ENCODE measurements around the gene MAPK8.

MAPK8 gene

DNA sequence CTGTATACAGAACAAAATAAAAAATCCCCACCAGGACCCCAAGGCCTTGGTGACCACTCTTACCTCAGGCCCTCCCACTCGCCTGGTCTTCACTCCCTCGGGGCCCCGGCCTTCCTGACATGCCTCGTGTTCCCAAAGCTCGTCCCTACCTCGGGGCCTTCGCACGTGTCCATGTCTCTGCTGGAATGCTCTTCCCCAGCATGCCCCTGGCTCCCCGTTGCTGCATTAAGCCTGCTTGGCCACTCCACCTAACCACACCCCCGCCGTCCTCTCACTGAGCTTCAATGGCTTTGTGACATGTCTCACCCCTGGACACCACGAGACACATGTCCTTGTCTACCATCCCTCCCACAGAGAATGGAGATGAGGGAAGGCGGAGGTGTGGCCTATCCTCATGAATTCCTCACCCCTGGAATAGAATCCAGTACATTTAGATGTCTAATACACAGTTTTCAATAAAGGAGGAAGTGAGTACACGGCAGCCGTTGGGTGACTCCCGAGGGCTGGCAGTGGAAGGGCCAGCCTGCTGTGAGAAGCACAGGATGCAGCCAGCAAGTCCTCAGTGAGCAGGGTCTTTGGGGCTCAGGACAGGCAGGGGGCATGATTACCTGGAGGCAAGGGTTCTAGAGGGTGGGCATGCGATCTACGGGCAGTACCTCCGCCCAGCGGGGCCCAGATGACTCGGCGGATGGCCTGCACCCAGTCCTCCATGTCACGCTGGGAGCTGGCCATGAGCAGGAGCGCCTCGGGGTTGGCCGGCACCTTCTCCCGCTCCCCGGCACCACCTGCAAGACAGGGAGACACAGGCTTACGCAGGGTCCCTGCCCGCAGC lies 172.7 kb downstream of the MAPK8 start:
- Histone ChIP-seq H3K36me3 (ENCODE audit: control insufficient read depth, insufficient read depth, low read length) (no peaks in the 10 kb centered on the region), H3K27me3 (ENCODE audit: control insufficient read depth, insufficient read depth, low read length) (no peaks in the 10 kb centered on the region), H3K27ac (ENCODE audit: low read depth, low read length) (no peak overlapping the region), H3K9me3 (ENCODE audit: control insufficient read depth, insufficient read depth, low read length) (no peaks in the 10 kb centered on the region), H3K9ac (ENCODE audit: low read depth, low read length) (no peak overlapping the region), H3K4me1 (ENCODE audit: control insufficient read depth, insufficient read depth, low read length) (peaks cover 27% of the 10 kb centered on the region), H3K4me3 (ENCODE audit: low read depth, low read length) (no peak overlapping the region)

DNA sequence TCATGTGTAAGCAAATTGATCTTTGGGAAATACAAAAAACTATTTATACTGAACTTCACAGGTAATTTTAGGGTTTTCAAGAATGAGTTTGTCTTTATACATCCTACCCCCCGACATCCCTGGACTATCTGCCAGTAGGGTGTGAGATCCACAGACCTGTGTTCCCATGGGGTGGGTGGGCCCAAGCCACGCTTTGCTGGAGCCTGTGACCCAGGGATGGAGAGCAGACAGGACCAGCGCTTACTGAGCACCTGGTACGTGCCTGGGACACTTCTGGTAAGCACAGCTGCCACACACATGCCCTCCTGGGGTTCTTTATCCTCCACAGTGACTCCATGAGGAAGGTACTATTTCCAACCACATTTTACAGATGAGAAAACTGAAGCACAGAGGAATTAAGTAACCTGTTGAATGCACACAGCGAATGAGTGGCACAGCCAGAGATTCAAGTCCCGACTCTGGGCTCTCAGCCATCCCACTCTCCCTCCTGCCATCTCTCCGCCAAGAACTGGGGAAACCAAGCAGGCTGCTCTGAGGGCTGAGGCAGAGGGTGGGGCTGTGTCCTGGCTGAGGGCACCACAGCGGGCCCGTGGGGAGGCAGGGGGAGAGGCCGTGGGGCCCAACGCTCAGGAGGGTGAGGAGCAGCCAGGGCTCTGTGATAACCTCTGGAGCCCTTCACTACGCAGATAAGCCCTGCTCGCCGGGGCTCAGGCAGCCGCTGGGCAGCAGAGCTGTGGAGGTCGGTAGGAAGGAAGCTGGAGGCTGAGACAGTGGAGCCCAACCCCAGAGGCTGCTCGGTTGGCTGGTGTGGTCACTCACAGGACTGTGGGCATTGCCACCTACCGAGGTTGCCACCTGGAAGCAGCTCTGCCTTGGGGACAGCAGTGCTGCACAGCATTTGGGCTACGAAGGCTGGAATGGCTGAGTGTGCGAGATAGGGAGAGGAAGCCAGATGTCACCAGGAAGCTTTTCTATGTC lies 174.2 kb downstream of the MAPK8 start:
- Histone ChIP-seq H3K9me3 (ENCODE audit: control insufficient read depth, insufficient read depth, low read length) (no peaks in the 10 kb centered on the region), H3K36me3 (ENCODE audit: control insufficient read depth, insufficient read depth, low read length) (no peaks in the 10 kb centered on the region), H3K4me1 (ENCODE audit: control insufficient read depth, insufficient read depth, low read length) (peaks cover 37% of the 10 kb centered on the region), H3K9ac (ENCODE audit: low read depth, low read length) (no peak overlapping the region), H3K27ac (ENCODE audit: low read depth, low read length) (no peak overlapping the region), H3K27me3 (ENCODE audit: control insufficient read depth, insufficient read depth, low read length) (no peaks in the 10 kb centered on the region), H3K4me3 (ENCODE audit: low read depth, low read length) (no peak overlapping the region)

DNA sequence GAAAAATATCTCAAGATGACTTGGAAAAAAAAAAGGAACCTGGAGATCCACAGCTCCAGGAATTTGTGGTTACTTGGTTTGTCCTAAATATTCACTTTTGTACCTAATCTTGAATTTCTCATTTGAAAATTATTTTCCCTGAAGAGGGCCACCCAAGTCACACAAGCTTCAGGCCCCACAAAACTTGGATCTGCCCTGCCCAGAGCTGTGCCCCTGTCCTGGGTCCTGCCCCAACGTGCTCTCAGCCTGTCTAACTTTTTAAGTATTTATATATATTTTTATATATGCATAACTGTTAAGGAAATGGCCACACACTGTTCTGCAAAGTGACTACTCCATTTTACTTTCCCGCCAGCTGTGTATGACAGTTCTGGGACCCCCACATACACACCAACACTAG lies 174.9 kb downstream of the MAPK8 start:
- H3K9ac ChIP-seq (ENCODE audit: low read depth, low read length), result no peak overlapping the region

DNA sequence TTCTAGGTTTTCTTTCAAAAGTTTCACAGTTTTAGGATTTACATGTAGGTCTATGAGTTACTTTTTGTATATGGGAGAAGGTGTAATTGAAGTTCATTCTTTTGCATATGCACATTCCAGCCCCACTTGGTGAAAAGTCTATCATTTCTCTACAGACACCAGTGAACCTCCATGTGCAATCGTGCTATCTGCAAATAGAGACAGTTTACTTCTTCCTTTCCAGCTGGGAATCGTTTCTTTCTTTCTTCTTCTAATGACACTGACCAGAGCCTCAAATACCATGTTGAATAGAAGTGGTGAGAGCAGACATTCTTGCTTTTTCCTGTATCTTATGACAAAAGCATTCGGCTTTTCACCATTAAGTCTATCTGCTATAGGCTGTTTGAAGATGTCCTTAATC lies 175.7 kb downstream of the MAPK8 start:
- no peak overlapping the region for H3K27ac ChIP-seq (ENCODE audit: low read depth, low read length)
- peaks cover 25% of the 10 kb centered on the region for H3K4me1 ChIP-seq (ENCODE audit: control insufficient read depth, insufficient read depth, low read length)
- no peak overlapping the region for H3K4me3 ChIP-seq (ENCODE audit: low read depth, low read length)
- no peak overlapping the region for H3K9ac ChIP-seq (ENCODE audit: low read depth, low read length)
- H3K9me3 ChIP-seq (ENCODE audit: control insufficient read depth, insufficient read depth, low read length), result no peaks in the 10 kb centered on the region
- no peaks in the 10 kb centered on the region for H3K27me3 ChIP-seq (ENCODE audit: control insufficient read depth, insufficient read depth, low read length)
- H3K36me3 ChIP-seq (ENCODE audit: control insufficient read depth, insufficient read depth, low read length), result no peaks in the 10 kb centered on the region

More for the DNA sequence above, 174.9 kb downstream of the MAPK8 start:
- Histone ChIP-seq H3K4me3 (ENCODE audit: low read depth, low read length) (no peak overlapping the region), H3K9me3 (ENCODE audit: control insufficient read depth, insufficient read depth, low read length) (no peaks in the 10 kb centered on the region), H3K36me3 (ENCODE audit: control insufficient read depth, insufficient read depth, low read length) (no peaks in the 10 kb centered on the region), H3K27ac (ENCODE audit: low read depth, low read length) (no peak overlapping the region), H3K27me3 (ENCODE audit: control insufficient read depth, insufficient read depth, low read length) (no peaks in the 10 kb centered on the region), H3K4me1 (ENCODE audit: control insufficient read depth, insufficient read depth, low read length) (peaks cover 32% of the 10 kb centered on the region)

DNA sequence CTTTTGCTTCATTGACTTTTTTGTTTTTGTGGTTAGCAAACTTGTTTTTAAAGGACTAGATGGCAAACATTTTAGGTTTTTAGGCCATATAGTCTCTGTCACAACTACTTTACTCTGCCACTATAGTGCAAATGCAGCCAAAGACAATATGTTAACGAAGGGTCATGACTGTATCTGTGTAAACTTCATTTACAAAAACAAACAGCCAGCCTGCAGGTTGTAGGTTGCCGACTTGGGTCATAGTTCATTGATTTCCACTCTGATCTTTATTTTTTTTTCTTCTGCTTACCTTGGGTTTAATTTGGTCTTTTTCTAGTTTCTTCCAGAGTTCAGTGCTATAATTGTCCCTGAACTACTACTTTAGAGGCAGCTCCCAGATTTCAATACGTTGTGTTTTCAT lies 178.4 kb downstream of the MAPK8 start:
- no peak overlapping the region for H3K9ac ChIP-seq (ENCODE audit: low read depth, low read length)
- H3K27ac ChIP-seq (ENCODE audit: low read depth, low read length), result no peak overlapping the region
- no peaks in the 10 kb centered on the region for H3K9me3 ChIP-seq (ENCODE audit: control insufficient read depth, insufficient read depth, low read length)
- no peaks in the 10 kb centered on the region for H3K27me3 ChIP-seq (ENCODE audit: control insufficient read depth, insufficient read depth, low read length)
- no peak overlapping the region for H3K4me3 ChIP-seq (ENCODE audit: low read depth, low read length)
- H3K36me3 ChIP-seq (ENCODE audit: control insufficient read depth, insufficient read depth, low read length), result no peaks in the 10 kb centered on the region
- peaks cover 21% of the 10 kb centered on the region; the same call in 1 of the 2 replicates for H3K4me1 ChIP-seq (ENCODE audit: control insufficient read depth, insufficient read depth, low read length)

DNA sequence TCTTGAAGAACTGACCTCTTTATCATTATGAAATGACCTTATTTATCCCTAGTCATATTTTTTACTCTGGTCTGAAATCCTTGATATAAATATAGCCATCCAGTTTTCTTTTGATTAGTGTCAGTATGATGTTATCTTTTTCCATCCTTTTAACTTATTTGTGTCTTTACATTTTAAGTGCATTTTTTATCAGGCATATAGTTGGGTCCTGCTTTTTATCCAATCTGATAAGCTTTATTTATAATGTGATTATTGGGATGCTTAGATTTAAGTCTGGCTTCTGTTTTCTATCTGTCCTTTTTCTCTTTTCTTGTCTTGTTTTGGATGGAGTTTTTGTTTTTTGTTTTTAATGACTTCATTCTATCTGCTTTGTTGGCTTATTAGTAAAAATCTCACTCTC lies 179.2 kb downstream of the MAPK8 start:
- no peaks in the 10 kb centered on the region for H3K27me3 ChIP-seq (ENCODE audit: control insufficient read depth, insufficient read depth, low read length)
- no peaks in the 10 kb centered on the region for H3K9me3 ChIP-seq (ENCODE audit: control insufficient read depth, insufficient read depth, low read length)
- no peak overlapping the region for H3K27ac ChIP-seq (ENCODE audit: low read depth, low read length)
- no peak overlapping the region for H3K9ac ChIP-seq (ENCODE audit: low read depth, low read length)
- H3K36me3 ChIP-seq (ENCODE audit: control insufficient read depth, insufficient read depth, low read length), result no peaks in the 10 kb centered on the region
- peaks cover 21% of the 10 kb centered on the region; the same call in 1 of the 2 replicates for H3K4me1 ChIP-seq (ENCODE audit: control insufficient read depth, insufficient read depth, low read length)
- H3K4me3 ChIP-seq (ENCODE audit: low read depth, low read length), result no peak overlapping the region

DNA sequence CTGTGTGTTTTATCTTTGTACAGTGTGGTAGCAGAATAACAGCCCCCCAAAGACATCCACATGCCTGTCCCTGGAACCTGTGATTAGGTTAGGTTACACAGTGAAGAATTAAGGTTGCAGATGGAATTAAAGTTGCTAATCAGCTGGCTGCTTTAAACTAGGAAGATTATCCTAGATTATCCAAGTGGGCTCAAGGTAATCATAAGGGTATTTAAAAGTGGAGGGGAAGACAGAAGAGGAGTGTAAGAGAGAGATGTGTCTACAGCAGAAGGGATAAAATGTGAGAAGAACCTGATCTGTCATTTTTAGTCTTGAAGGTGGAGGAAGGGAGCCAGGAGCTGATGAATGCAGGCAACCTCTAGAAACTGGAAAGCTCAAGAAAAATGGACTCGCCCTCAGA lies 180.8 kb downstream of the MAPK8 start:
- Histone ChIP-seq H3K9ac (ENCODE audit: low read depth, low read length) (no peak overlapping the region), H3K27me3 (ENCODE audit: control insufficient read depth, insufficient read depth, low read length) (no peaks in the 10 kb centered on the region), H3K36me3 (ENCODE audit: control insufficient read depth, insufficient read depth, low read length) (no peaks in the 10 kb centered on the region), H3K4me3 (ENCODE audit: low read depth, low read length) (no peak overlapping the region), H3K4me1 (ENCODE audit: control insufficient read depth, insufficient read depth, low read length) (peaks cover 21% of the 10 kb centered on the region; the same call in 1 of the 2 replicates), H3K27ac (ENCODE audit: low read depth, low read length) (no peak overlapping the region), H3K9me3 (ENCODE audit: control insufficient read depth, insufficient read depth, low read length) (no peaks in the 10 kb centered on the region)

All from HUES48 (cell line).